Breast epithelium (tissue), 4 donors: ENCODE results near the gene CAPN9. TPM values are rescaled to one million over a fixed set of nuclear protein-coding genes. Genes with fewer than 3 reads are reported as not detected.
A peak's percentile ranks its signal among the peaks of the same experiment; 100 is the strongest.

Source experiments
- DNase-seq, 2 donors: peaks; one replicate each; pipeline ENCODE4 v3.0.0-alpha.2; 2019; ENCODE audit warnings: low spot score in 2 of 2
- H3K27ac ChIP-seq, 2 donors: fragments of 200-600 bp; sonication (generic) in 1 of 2; one replicate each; pipeline ENCODE4 v1.5.1; 2016 to 2019; ENCODE audit warnings: mild to moderate bottlenecking in 1 of 2
- H3K27me3 ChIP-seq, 2 donors: fragments of 200-600 bp; sonication (generic) in 1 of 2; one replicate each; pipeline versions ENCODE4 v1.5.1 to v1.6.0; 2017 to 2019; ENCODE audit warnings: control low read depth in 1 of 2, mild to moderate bottlenecking in 1 of 2
- H3K36me3 ChIP-seq: fragments of 200-600 bp; one replicate; pipeline ENCODE4 v1.5.1; 2019
- H3K4me1 ChIP-seq, 2 donors: fragments of 200-600 bp; sonication (generic); one replicate each; pipeline ENCODE4 v1.5.1; 2016 to 2019; ENCODE audit warnings: control low read depth in 1 of 2
- H3K4me3 ChIP-seq, 3 donors: fragments of 200-600 bp; sonication (generic); 1 replicate in 2 of 3; 2 replicates in 1 of 3; pipeline ENCODE4 v1.5.1; 2016 to 2019; ENCODE audit warnings: mild to moderate bottlenecking in 3 of 3, moderate library complexity in 2 of 3
- H3K9me3 ChIP-seq, 2 donors: fragments of 200-600 bp; sonication (generic) in 1 of 2; one replicate each; pipeline ENCODE4 v1.5.1; 2016 to 2019; ENCODE audit warnings: control low read depth in 1 of 2
- CTCF ChIP-seq, 3 donors: fragments of 450-650 bp; IDR thresholded peaks; one replicate each; pipeline ENCODE4 v1.5.1; 2016 to 2017; ENCODE audit warnings: antibody characterized with exemption in 3 of 3, mild to moderate bottlenecking in 3 of 3, moderate library complexity in 3 of 3
- POLR2A ChIP-seq: fragments of 450-650 bp; IDR thresholded peaks from one replicate; pipeline ENCODE4 v1.6.1; 2016; ENCODE audit warnings: antibody characterized with exemption, mild to moderate bottlenecking, moderate library complexity
- POLR2AphosphoS5 ChIP-seq, 3 donors: sonication (generic); formaldehyde crosslinking; IDR thresholded peaks; one replicate each; pipeline ENCODE4 v1.6.1; 2017; ENCODE audit warnings: antibody characterized with exemption in 3 of 3
- intact Hi-C: fragments of 100-400 bp; cut with DNase I; formaldehyde crosslinking; loops from one replicate; pipeline ENCODE4 v1.15.1; 2023; ENCODE audit warnings: low total_unique reads
- total RNA-seq, 3 donors: library from RNA; depleted of rRNA; stranded (reverse); fragments of >200 nt; gene quantifications; one replicate each; pipeline ENCODE4 v1.1.0, GENCODE V29; 2016

Gene CAPN9
- total RNA-seq, 3 donors from 2014 or later = 2.3 TPM; not detected in 2

- Histone ChIP-seq H3K9me3 (no peaks in the 10 kb centered on the region), H3K27me3 (no peaks in the 10 kb centered on the region), H3K36me3 (no peaks in the 10 kb centered on the region), H3K27ac (peak overlapping the region; percentile 79 to 86), H3K4me1 (no peaks in the 10 kb centered on the region), H3K4me3 (no peak overlapping the region)
- intact Hi-C loops = no loop called here
- peak in 1 of 2 donors; percentile 39 for DNase-seq
- TF ChIP-seq POLR2AphosphoS5 (IDR thresholded peaks at IDR 0.05) (peak in 1 of 3 donors; percentile 42), CTCF (IDR thresholded peaks at IDR 0.05) (no peak), POLR2A (no peak)
Measured at GRCh38 chr1:230768903-230769570, 21.8 kb downstream of the CAPN9 start.

DNA sequence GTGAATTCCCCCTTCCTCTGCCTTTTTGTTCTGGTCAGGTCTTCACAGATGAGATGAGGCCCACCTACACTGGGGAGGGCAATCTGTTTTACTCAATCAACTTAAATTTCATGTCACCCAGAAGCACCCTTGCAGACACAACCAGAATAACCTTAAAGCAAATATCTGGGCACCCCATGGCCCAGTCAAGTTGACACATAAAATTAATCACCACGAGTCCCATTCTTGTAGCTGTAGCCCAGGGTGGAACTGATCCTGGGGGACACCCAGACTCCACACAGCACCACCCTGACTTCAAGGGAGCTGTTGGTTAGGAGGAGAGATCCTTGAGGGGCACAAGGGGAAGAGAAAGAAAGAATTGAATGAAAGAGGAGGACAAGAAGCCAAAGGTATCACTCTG lies 23.1 kb downstream of the CAPN9 start:
- H3K4me3 ChIP-seq = no peak overlapping the region
- peak overlapping the region; percentile 56 to 79 for H3K27ac ChIP-seq
- H3K36me3 ChIP-seq = no peaks in the 10 kb centered on the region
- no peaks in the 10 kb centered on the region for H3K4me1 ChIP-seq
- TF ChIP-seq POLR2A (no peak), POLR2AphosphoS5 (IDR thresholded peaks at IDR 0.05) (no peak), CTCF (IDR thresholded peaks at IDR 0.05) (no peak)
- H3K9me3 ChIP-seq = no peaks in the 10 kb centered on the region
- no peaks in the 10 kb centered on the region for H3K27me3 ChIP-seq
- intact Hi-C loops = no loop called here
- no peak for DNase-seq

DNA sequence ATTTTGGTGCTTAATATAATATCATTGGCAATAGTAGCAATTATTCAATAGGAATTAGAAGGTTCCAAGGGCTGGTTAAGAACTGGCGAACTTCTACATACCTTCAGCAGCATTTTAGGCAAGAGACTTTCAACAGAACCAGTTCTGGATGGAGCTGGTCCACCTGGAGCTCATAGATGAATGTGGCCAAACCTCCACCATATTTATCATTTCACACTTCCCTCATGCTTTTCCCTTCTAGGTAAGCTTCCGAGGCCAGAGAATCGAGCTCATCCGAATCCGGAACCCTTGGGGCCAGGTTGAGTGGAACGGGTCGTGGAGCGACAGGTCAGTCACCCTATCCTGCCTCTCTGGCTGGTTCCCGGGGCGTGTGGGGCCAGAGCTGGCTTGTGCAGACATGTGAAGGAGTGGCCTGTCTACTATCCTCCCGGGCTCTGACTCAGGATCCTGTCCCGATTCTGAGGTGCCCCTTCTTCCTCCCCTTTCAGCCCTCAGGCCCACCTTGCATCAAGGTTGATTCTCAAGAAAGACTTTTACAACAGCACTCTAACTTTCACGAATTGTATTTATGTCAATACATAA lies 24.7 kb downstream of the CAPN9 start:
- Histone ChIP-seq H3K4me1 (no peaks in the 10 kb centered on the region), H3K27ac (no peak overlapping the region), H3K4me3 (no peak overlapping the region), H3K27me3 (no peaks in the 10 kb centered on the region), H3K9me3 (no peaks in the 10 kb centered on the region), H3K36me3 (no peaks in the 10 kb centered on the region)
- no peak for TF ChIP-seq POLR2AphosphoS5 (IDR thresholded peaks at IDR 0.05)
- TF ChIP-seq CTCF (IDR thresholded peaks at IDR 0.05) = no peak
- no peak for TF ChIP-seq POLR2A
- intact Hi-C loops = no loop called here
- no peak for DNase-seq

DNA sequence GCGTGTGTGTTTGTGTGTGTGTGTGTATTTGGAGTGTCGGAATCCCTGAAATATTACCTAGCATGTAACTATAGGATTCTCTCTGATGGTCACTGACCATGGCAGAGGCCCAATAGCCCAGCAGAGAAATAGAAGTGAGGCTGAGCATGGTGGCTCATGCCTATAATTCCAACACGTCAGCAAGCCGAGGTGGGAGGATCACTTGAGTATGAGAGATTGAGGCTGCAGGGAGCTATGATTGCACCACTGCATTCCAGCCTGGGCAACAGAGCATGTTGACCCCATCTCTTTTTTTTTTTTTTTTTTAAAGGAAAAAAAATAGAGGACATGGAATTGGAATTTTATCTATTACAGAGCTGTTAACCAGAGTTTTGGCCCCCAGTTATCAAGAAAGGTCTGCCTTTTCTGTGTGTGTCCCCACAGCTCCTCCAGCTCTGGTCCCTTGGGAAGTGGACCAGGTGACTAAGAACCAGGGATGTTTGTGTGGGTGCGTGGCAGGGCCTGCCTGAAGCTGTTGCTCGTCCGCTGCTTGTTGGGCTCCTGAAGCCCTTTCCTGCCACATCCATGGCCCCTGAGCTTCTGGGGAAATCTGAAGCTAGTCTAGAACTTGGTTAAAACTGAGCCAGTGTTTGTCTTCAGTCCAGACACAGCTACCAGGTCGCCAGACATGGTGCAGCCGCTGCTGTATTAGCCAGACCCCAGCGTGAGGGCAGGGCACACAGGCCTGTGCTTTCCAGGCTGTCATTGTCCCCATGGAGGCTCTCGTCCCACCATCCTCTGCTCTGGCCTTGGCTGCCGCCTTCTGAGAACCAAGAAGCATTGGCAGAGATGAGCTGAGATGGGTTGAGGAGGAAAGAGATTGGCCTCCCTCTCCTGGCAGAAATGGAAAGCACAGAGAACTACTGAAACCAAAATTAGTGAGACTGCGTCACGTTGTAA lies 25.5 kb downstream of the CAPN9 start:
- H3K4me3 ChIP-seq = no peak overlapping the region
- no peak overlapping the region for H3K27ac ChIP-seq
- no peaks in the 10 kb centered on the region for H3K36me3 ChIP-seq
- intact Hi-C loops = no loop called here
- DNase-seq = no peak
- TF ChIP-seq CTCF (IDR thresholded peaks at IDR 0.05) (peak in 2 of 3 donors; percentile 67 to 68), POLR2A (no peak)
- H3K4me1 ChIP-seq = no peaks in the 10 kb centered on the region
- no peaks in the 10 kb centered on the region for H3K27me3 ChIP-seq
- H3K9me3 ChIP-seq = no peaks in the 10 kb centered on the region
